Activated CD4-positive, alpha-beta T cell treated with anti-CD3 and anti-CD28 coated beads for 24 hours (primary cell): ENCODE results near the gene TMEM221.

Experiments used
- DNase-seq, 2 donors: peaks; one replicate each; pipeline ENCODE4 v3.0.0-alpha.2; 2020; ENCODE audit warnings: low read depth in 2 of 2

TMEM221 gene

DNA sequence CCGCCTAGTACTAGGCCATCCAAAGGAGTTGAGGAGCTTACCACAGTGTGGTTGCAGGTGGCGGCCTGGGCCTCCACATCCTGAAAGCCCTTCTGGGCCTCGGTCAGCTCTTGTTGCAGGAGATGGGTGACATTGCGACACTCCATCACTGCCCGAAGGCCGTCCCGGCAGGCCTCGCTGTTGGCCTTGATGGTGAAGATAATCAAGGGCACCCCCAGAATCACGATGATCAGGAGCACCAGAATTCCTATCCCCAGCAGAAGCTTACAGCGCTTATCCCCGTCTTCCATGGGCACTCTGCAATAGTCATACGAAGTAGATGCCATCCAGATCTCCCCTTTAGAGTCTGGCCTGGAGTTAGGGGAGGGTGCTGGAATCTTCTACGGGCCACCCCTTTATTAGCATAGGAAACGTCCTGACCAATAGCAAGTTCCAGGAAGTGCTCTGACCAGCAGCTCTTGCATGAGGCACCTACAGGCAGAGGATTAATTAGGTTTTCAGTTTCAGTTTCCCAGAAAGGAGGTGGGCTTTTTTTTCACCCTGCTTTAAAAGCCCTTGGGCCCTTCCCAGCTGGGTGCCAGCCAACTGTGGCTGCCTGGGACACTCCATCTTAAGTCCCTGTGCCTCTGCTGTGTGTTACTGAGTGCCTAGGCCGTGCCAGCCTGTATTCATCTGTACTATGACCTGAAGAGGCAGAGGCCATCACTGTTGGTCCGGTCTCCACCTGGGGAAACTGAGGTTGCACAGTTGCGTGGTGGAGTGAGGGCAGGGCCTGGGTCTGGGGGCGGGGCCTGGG, 43.0 kb downstream of the TMEM221 start, which contains the start of gene BST2:
TSS of gene BST2 (minus strand) at position 381 of the 796 bp plus-strand sequence. CDS start at position 326, 55 bp downstream.
- DNase-seq: no peak

DNA sequence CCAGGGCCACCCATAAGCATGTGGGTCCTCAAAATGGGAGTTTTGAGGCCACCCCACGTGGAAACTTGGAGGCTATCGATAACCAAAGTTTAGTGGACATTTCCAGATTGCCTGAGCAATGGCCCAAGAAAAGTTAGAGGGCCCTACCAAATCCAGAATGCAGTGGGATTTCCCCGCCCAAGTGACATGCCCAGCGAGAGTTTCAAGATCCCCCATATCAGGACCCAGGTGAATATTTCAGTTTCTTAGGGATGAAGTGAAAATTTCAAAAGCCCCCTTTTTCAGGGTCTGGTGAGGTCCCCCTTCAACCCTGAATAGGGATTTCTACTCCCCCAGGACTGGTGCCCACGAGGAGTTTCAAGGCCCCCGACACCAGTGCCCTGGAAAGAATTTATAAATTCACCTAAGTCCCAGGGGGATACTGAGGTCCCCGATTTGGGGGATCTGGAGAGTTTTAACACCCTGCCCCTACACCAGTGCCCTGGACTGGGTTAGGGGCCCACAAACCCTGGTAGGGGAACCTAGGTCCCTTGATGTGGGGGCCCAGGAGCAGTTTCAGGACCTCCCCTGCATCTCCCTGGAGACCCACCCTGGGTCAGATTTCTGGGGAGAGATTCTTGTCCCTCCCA, 43.7 kb downstream of the TMEM221 start:
- DNase-seq: no peak

DNA sequence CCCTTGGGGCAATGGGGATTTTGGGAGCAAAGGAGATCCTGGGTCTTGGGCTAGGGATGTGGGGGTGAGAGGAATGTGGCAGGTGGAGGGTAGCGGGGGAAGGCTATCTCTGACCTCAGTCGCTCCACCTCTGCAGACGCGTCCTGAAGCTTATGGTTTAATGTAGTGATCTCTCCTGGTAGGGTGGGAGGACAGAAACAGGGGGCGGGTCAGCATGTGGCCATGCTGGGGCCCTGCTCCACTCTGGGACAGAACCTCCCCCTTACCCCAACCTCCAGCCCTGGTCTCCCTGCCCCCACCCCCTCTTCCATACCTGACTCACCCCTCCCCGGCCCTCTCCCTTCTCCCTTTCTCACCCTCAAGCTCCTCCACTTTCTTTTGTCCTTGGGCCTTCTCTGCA, 44.5 kb downstream of the TMEM221 start:
- no peak for DNase-seq

DNA sequence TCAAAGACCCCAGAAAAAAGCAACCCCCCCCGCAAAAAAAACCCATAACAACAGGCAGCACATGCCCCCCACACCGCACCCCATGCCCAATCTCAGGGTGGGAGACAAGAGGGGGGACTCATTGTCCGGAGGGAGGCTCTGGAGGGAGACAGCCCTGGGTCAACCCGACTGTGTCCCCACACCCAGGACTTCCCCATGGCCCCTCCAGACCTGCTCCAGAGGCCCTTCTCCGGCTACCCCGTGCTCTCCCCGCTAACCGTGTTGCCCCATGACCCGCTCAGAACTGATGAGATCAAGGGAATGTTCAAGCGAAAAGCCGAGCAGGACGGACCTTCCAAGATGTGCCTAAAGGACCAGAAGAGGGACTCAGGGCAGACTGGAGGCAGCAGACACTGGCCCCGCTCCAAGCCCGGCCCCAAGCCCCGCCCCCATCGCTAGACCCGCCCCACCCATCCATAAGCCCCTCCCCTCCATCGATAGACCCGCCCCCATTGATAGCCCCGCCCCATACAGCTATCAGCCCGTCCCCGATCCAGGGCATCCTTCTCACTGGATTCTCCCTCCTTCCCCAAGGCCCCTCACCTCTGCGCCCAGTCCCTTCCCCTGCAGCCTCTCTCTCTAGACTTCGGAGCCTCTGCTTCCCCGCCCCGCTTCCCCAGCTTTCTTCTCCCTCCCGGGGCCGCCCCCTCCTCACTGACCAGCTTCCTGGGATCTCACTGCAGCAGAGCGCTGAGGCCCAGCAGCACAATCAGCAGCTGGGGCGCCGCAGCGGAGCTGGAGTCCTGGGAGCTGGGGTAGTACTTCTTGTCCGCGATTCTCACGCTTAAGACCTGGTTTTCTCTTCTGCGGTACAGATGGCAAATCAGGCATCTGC, 45.2 kb downstream of the TMEM221 start:
- no peak for DNase-seq

DNA sequence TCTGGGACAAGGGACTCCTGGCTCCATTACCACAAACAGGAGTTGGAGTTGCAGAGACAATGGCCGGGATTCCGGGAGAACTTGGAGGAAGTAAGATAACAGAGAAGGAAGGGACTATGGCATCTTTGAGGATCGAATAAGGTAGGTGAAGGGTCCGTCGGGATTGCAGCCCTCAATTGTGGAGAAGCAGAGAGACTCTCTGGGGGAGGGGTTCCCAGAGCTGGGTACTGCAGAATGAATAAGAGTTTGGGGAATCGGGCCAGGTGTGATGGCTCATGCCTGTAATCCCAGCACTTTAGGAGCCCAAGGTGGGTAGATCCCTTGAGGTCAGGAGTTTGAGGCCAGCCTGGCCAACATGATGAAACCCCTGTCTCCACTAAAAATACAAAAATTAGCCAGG, 46.8 kb downstream of the TMEM221 start:
- no peak for DNase-seq

DNA sequence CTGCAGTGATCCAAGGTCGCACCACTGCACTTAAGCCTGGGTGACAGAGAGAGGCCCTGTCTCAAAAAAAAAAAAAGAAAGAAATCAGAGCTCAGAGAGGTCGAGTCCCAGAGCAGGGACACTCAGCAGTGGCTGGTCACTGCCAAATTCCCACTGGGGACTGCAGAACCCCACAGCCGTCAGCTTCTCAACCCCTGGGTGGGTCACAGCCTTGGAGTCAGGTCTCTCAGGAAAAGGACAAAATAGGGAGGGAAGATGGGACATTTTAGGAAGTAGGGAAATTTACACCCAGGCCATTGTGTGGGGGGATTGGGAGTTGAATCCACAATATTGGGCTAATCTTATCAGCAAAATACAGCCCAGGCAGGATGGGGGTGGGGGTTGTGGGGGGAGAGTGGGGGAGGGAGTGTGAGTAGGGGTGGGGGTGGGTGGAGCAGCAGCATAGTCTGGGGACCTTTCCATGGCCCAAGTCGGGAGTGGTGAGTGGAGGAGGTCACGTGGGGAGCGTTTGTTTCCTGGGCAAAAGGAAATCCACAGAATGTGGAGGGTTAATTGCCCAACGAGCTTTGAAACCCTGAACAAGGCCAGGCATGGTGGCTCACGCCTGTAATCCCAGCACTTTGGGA, 49.5 kb downstream of the TMEM221 start:
- DNase-seq: no peak

DNA sequence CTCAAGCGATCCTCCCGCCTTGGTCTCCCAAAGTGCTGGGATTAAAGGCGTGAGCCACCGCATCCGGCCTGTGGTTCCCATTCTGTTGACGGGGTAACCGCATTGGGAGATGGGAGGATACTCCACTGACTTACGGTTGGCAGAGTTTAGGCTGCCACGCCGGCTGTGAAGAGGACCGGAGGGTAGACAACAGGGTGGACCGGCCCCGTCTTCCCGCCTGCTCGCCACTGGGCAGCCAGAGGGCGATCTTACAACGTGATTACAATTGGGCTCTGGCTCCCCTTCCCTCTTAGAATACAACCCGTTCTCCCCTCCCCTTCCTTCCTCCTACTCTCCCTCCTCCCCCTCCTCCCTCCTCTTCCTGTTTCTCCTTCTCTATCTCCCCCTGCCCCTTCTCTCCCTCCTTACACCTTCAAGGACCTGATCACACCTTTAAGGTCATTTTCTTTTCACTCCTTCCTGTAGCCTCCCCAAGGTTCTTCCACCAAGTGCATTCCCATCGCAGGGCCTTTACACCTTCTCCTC, 53.5 kb downstream of the TMEM221 start:
- peak; percentile 45 to 79 for DNase-seq

DNA sequence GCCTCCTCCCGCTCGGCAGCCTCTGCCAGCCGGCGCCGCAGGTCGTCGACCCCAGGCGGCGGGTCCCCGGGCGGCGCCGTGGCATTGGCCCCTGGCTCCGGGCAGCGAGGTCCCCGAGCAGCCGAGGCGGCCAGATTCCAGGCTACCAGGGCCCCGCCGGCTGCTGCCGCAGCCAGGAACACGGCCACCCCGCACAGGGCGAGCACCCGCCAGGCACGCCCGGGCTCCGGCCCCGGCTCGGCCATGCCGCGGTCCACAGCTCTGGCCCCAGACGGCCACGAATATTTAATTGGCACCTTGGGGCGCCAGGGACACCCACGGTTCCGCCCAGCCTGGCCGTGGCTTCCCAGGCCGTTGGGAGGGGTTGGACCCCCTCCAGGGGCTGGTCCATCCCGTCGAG, 54.6 kb downstream of the TMEM221 start, which contains the start of gene CCDC194:
TSS of gene CCDC194 (minus strand) at position 283 of the 400 bp plus-strand sequence. CDS start at position 245, 38 bp downstream.
- no peak for DNase-seq

DNA sequence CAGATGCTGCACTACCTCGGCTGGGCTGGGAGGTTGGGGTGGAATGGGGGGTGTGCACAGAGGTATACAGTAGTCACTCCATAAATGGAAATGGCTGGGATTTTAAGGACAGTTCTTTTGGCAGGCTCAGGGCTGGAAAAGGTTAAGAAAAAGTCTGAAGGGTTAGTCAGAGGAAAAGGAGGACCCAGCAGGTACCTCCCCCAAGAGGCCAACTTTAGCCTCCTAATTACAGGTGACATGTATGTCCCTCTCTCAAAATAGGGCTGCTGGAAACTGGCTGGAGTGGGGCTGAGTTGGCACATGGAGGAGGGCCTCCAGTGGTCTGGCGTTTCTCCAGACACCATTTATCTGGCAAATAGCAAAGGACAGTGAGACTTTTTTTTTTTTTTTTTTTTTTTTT, 55.5 kb downstream of the TMEM221 start:
- no peak for DNase-seq

DNA sequence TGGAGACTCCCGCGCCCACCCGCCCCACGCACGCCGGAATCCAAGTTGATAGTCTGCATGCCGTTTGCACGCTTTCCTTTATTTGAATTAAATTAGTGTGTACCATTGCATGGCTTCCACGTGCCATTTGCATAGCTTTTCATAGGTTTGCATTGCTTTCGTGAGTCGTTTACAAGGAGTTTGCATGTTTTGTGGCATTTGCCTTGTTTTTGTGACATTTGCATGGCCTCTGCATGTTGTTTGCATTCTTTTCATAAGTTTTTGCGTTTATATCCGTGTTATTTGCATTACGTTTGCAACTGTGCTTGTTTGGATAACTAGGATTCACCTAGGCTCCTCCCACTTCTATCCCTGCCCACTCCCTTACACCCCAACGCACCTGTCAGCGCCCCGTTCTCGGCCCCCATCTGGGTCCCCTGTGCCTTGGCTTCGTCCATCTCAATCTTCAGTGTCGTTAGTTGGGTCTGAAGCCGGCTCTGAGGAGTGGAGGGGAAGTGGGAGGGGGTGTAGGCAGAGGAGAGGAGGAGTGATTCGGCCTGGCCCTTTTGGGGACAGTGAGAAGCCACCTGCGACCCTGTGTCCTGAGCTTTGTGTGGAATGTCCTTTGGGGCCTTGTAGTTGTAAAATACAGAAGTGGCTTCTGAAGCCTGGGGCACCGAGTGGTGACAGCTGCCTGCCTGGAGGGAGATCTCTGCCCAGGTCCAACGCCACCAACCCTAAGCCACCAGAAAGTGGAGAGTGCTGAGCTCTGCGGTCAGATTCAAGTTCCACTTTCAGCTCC, 56.9 kb downstream of the TMEM221 start:
- no peak for DNase-seq

DNA sequence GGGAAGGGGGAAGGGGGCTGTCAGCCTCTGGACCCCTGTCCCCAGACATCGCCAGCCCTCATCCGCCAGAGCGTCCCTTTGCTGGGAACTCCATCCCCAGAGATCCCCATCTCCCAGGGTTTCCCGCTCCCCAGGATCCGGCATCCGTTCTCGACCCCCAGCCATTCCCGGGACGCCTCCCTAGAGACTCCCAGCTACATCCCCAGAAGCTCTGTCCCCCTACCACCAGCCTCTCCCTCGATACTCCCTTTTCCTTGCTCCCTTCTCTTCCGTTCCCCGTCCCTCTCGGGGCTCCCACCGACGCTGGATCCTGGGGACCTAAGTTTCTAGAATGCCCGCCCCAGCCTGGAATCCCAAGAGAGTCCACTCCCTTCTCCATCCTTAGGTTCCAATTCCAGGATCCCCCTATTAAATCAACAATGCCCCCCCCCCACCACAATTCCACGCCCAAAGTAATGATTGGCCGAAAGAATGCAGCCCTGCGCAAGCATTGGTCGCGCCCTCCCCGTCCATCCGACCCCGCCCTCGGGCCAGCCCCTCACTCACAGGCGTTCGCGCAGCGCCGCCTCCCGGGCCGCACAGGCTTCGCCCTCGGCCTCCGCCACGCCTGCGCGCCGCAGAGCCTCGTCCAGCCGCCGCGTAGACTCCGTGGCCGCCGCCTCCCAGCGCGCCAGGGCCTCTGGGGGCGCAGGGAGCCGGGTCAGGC, 57.6 kb downstream of the TMEM221 start:
- peak; percentile 87 to 89 for DNase-seq

DNA sequence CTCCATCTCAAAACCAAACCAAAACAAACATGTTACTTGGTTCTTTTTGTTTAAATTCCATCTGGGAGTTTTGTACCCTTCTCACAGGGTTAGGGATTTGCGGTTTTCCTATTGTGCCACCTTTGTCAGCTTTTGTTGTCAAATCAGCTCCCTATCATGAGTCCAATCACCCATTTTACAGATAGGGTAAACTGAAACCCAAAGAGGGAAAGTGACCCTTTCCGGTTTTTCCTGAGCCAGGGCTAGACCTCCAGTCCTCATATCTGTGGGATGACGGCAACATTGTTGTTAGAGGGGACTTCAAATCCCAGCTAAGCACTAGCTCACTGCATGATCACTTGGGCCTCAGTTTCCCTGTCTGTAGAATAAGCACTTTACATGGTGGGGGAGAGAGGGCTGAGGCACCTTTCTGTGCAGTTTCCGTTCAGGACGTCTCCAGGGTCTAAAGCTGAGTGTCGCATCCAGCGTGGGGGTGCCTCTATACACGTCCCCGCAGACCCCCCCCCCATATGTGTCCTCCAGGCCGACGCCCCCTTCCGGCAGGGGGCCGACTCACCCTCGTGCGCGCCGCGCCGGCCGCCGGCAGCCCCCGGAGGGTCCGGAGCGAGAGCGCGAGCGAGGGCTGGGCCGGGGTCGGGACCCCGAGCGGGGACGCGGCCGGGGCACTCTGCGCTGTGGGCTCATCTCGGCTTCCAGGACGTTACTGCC, 58.4 kb downstream of the TMEM221 start:
- no peak for DNase-seq

DNA sequence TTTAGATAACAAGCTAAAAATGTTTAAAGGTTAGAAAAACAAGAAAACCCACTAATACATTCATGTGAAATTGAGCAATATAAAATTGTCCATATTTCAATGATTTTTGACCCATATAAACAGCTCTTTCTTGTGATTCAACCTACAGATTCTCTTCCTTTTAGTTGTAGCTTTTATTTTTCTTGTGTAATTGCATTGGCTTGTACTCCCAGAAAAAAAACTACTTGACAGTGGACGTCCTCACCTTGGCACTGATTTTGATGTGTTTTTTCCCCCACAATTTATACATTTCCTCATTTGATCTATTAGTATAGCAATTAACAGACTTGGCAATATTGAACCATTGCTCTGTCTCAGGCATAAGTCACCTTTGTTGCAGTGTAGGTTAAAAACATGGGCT, 59.2 kb downstream of the TMEM221 start:
- DNase-seq: no peak

DNA sequence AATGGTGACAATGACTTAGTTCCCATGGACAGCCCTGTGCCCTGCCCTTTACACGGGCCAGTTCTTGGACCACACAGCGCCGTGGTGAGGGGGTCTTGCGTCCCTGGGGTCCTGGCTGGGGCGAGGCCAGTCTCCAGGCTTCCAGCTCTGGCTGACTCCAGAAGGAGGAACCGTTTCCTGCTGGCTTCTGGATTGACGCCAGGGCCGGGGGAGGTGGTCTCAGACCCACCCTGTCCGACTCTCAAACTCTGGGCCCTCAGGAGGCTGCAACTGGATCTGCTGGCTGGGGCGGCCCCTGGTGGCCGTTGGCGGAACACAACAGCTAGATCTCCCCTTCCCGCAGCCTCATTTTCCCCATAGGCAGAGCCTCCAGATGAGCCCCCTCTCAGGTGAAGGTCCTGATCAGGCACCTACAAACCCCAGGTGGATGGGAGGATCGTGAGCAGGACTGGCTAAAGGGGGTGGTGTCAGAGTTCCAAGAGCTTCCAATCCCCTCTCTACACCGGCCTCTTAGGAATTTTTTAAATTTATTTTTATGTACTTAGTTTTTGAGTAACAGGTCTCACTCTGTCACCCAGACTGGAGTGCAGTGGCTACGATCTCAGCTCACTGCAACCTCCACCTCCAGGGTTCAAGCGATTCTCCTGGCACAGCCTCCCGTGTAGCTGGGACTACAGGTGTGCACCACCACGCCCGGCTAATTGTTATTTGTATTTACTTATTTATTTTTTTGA, 62.4 kb downstream of the TMEM221 start:
- peak; percentile 43 to 49 for DNase-seq
